GM21528 (cell line): Measurements from ENCODE around the gene MAGI1.

Experiments used
- ATAC-seq: cut with Tn5 transposase; IDR thresholded peaks from one replicate; pipeline ENCODE4 v1.9.1; 2021; ENCODE audit warnings: mild to moderate bottlenecking, moderate library complexity; ENCODE audit not compliant: unreplicated experiment, low FRiP score

Gene MAGI1

GRCh38 chr3:65326574-65326973 lies 712.1 kb downstream of the MAGI1 start:
- ATAC-seq = no peak

- ATAC-seq = no peak
Measured at GRCh38 chr3:65322910-65323309, 715.8 kb downstream of the MAGI1 start.

GRCh38 chr3:65318231-65318630 lies 720.5 kb downstream of the MAGI1 start:
- ATAC-seq = no peak

GRCh38 chr3:65314916-65315315 lies 723.8 kb downstream of the MAGI1 start:
- no peak for ATAC-seq

- ATAC-seq = no peak
Measured at GRCh38 chr3:65314269-65314668, 724.4 kb downstream of the MAGI1 start.

GRCh38 chr3:65313666-65314065 lies 725.1 kb downstream of the MAGI1 start:
- no peak for ATAC-seq

GRCh38 chr3:65305836-65306235 lies 732.9 kb downstream of the MAGI1 start:
- no peak for ATAC-seq
